Measurements from ENCODE around the gene GOLPH3. TPM values are rescaled to one million over a fixed set of nuclear protein-coding genes. Genes with fewer than 3 reads are reported as not detected.
"Not testable (repeated sequence)": the region's sequence is repeated elsewhere in the genome, so short reads cannot be mapped to it uniquely, and the experiment has no call there.

GOLPH3 gene
- total RNA-seq, 2 donors from 2014 or later, result 60.6 to 63.7 TPM

- H3K9me3 ChIP-seq, result no peaks in the 10 kb centered on the region
- H3K4me3 ChIP-seq, result peak overlapping the region; percentile 71 to 78
- peaks cover 0 to 37% of the 10 kb centered on the region in 2 donors for H3K4me1 ChIP-seq
- H3K27ac ChIP-seq, result peak overlapping the region; percentile 98 to 99
- no peak for TF ChIP-seq CTCF (IDR thresholded peaks at IDR 0.05)
- peak; percentile 68 for DNase-seq (ENCODE audit: low spot score)
- no peaks in the 10 kb centered on the region for H3K27me3 ChIP-seq
- H3K36me3 ChIP-seq, result peaks cover 13% of the 10 kb centered on the region
Observed at GRCh38 chr5:32173267-32174010, 680 bp downstream of the GOLPH3 start.

- TF ChIP-seq CTCF (IDR thresholded peaks at IDR 0.05), result no peak
- peak overlapping the region; percentile 98 to 99 for H3K27ac ChIP-seq
- H3K27me3 ChIP-seq, result no peaks in the 10 kb centered on the region
- peak; percentile 7 for DNase-seq (ENCODE audit: low spot score)
- peaks cover 0 to 41% of the 10 kb centered on the region in 2 donors for H3K4me1 ChIP-seq
- peak overlapping the region; percentile 71 to 78 for H3K4me3 ChIP-seq
- peaks cover 13% of the 10 kb centered on the region for H3K36me3 ChIP-seq
- H3K9me3 ChIP-seq, result no peaks in the 10 kb centered on the region
Observed at GRCh38 chr5:32172923-32173266, 1.2 kb downstream of the GOLPH3 start.

GRCh38 chr5:32172186-32172911 is 1.8 kb downstream of the GOLPH3 start:
- not testable (repeated sequence) for H3K27me3 ChIP-seq
- DNase-seq (ENCODE audit: low spot score), result peak; percentile 58
- peaks cover 0 to 45% of the 10 kb centered on the region in 2 donors for H3K4me1 ChIP-seq

GRCh38 chr5:32170303-32171151 is 3.6 kb downstream of the GOLPH3 start:
- no peak overlapping the region for H3K4me3 ChIP-seq
- H3K36me3 ChIP-seq, result peaks cover 23% of the 10 kb centered on the region
- peaks cover 0 to 57% of the 10 kb centered on the region in 2 donors for H3K4me1 ChIP-seq

More at GRCh38 chr5:32172186-32172911, 1.8 kb downstream of the GOLPH3 start:
- peak overlapping the region; percentile 98 to 99 for H3K27ac ChIP-seq
- peaks cover 18% of the 10 kb centered on the region for H3K36me3 ChIP-seq
- H3K9me3 ChIP-seq, result not testable (repeated sequence)
- H3K4me3 ChIP-seq, result peak overlapping the region; percentile 71 to 78

GRCh38 chr5:32168460-32169033 is 5.6 kb downstream of the GOLPH3 start:
- H3K4me3 ChIP-seq, result no peak overlapping the region
- peak; percentile 56 for DNase-seq (ENCODE audit: low spot score)
- H3K27ac ChIP-seq, result peak overlapping the region in 1 of 2 donors; percentile 15
- no peaks in the 10 kb centered on the region for H3K9me3 ChIP-seq
- H3K36me3 ChIP-seq, result peaks cover 23% of the 10 kb centered on the region
- TF ChIP-seq CTCF (IDR thresholded peaks at IDR 0.05), result no peak
- no peaks in the 10 kb centered on the region for H3K27me3 ChIP-seq
- peaks cover 0 to 61% of the 10 kb centered on the region in 2 donors for H3K4me1 ChIP-seq

More at GRCh38 chr5:32170303-32171151, 3.6 kb downstream of the GOLPH3 start:
- peak overlapping the region in 1 of 2 donors; percentile 1 for H3K27ac ChIP-seq
- H3K27me3 ChIP-seq, result no peaks in the 10 kb centered on the region
- peak; percentile 30 for DNase-seq (ENCODE audit: low spot score)
- no peak for TF ChIP-seq CTCF (IDR thresholded peaks at IDR 0.05)
- no peaks in the 10 kb centered on the region for H3K9me3 ChIP-seq
